GM21390 (cell line): ENCODE data around the gene CDK13.

Source experiments
- ATAC-seq: cut with Tn5 transposase; IDR thresholded peaks from one replicate; pipeline ENCODE4 v1.9.1; 2021; ENCODE audit not compliant: unreplicated experiment

CDK13 gene

DNA sequence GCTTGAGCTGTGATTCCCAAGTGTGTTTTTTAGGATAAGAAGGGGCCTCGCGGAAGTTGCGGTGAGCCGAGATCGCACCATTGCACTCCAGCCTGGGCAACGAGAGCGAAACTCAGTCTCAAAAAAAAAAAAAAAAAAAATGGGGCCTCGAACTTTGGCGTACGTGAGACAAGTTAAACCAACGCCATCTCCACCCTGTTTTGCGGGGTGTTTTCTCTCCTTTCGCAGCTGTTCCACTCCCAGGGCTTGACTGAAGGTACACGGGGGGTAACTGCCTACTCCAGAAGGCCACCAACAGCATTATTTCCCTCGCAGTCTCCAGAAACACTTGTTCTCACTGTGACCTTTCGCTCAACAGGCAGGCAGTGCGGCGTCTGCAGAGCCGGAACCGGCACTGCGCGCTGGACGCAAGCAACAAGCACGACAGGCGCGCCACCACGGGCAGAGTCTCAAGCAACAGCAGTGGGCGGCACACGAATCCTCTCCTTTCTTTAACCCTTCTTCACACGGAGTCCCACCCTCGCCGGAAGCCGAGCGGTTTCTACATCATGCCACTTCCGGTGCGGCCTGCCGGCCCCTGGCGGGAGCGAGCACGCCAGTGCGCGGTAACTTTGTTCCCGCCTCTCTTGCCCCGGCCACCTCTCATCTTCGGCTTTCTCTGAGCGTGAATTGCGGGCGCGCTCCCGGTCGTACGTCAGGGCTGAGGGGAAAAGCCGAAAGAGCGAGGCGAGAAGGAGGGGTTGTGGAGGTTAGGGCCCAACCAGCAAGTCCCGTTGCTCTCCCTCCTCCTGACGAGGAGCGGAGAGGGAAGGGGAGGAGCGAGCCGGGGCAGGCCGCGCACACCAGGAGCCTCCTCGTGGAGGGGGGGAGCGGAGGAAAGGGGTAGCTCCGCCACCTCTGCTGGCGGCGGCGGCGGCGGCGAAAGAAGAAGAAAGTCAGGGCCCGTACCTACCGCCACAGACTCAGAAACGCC lies 814 bp upstream of the CDK13 start:
- ATAC-seq, result peak; percentile 69

DNA sequence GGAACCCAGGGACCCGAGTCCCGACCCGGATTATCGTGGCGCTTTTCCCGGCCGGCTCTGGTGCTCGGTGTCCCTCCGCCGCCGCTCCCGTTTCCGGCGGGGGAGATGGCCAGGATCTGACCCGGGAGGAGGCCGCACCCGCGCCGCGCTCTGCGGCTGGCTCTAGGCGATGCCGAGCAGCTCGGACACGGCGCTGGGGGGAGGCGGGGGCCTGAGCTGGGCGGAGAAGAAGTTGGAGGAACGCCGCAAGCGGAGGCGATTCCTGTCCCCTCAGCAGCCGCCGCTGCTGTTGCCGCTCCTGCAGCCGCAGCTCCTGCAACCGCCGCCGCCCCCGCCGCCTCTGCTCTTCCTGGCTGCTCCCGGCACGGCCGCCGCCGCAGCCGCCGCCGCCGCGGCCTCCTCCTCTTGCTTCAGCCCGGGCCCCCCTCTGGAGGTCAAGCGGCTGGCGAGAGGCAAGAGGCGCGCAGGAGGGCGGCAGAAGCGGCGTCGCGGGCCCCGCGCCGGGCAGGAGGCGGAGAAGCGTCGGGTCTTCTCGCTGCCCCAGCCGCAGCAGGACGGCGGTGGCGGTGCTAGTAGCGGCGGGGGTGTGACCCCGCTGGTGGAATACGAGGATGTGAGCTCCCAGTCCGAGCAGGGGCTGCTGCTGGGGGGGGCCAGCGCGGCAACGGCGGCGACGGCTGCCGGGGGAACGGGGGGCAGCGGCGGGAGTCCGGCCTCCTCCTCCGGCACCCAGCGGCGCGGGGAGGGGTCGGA lies 593 bp downstream of the CDK13 start:
- ATAC-seq, result no peak

DNA sequence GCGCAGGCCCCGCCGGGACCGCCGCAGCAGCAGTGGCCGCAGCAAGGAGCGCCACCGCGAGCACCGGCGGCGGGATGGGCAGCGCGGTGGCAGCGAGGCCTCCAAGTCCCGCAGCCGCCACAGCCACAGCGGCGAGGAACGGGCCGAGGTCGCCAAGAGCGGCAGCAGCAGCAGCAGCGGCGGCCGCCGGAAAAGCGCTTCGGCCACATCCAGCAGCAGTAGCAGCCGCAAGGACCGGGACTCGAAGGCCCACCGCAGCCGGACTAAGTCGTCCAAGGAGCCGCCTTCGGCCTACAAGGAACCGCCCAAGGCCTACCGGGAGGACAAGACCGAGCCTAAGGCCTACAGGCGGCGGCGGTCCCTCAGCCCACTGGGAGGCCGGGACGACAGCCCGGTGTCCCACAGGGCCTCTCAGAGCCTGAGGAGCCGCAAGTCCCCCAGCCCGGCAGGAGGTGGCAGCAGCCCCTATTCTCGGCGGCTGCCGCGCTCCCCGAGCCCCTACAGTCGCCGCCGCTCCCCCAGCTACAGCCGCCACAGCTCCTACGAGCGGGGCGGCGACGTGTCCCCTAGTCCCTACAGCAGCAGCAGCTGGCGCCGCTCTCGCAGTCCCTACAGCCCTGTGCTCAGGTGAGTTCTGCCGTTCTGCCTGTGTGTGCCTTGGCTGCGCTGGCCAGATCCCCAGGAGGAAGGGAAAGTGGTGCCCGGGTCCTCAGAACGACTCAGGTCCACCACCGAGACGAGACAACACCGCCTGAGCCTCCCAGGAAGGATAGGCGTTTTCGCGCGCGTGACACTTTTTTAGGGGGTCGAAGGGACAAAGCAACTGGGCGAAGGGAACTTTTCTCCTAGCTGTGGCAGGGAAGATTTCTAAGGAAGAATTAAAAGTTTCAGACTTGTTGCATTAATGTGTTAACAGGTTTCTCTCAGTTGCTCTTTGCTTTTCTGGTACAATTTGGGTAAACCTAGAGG lies 1.5 kb downstream of the CDK13 start:
- ATAC-seq, result peak; percentile 27

DNA sequence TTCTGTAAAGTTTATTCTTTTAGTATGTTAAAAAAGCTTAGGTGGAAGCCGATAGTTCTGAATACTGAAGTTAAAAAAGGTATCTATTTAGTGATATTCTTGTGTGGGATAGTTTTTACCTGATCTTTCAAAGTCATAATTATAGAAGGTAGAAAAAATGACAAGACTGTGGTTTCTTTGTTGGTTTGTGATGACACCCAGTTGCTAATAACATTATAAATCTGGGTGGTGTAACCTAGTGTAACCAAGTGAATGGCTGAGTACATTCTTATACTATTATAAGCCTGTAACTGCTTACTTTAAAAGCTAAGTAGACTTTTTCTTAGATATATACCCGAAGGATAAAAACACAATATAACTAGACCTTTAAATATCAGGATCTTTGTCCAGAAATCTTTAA lies 2.3 kb downstream of the CDK13 start:
- ATAC-seq, result no peak

DNA sequence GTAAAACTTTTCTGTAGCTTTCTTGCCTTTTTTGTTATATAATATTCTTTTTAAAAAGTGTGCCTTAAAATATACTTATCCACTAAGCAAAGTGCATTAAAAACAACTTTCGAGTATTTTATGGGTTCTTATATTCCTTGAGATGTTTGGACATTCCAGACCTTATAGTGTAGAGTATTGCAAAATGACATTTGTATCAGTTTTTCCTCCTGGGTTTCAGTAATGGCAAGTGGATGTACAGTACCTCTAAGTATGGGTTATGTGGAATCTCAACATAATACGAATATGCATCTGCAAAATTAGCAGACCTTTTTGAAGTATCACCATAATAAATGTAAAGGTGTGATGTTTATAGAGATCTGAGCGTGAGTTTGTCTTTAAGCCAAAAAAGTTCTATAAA lies 2.7 kb downstream of the CDK13 start:
- ATAC-seq, result no peak

DNA sequence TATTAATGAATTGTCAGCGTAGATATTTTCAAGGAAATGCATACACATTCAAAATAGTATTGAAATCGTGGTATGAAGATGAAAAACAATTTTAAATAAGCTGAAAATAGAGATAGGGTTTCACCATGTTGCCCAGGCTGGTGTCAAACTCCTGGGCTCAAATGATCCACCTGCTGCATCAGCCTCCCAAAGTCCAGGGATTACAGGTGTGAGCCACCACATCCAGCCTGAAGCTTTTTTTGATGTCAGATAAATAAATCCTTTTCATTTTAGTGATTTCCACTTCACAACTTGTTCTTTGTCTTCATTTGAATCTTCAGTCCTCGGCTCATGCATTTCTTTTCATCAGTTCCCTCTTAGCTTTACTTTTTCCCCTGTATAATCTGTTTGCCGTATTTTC lies 4.6 kb downstream of the CDK13 start:
- ATAC-seq, result no peak

DNA sequence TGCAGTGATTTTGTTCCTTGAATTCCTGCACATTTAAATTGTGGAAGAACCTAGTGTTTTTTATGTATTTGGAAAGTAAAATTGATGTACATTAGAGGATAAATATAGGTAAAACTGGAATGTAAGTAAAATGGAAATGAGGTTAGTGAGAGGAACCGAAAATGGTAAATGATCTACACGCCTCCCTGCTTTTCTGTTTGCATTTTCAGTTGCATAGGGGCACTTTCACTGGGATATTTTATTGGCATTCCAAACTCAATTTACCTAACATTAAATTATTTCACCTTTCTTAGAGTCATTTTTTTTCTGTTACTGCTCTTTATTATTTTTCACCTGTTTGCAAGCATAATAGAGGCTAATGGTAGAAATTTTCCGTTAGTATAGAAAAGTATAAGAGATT lies 8.0 kb downstream of the CDK13 start:
- peak; percentile 63 for ATAC-seq

DNA sequence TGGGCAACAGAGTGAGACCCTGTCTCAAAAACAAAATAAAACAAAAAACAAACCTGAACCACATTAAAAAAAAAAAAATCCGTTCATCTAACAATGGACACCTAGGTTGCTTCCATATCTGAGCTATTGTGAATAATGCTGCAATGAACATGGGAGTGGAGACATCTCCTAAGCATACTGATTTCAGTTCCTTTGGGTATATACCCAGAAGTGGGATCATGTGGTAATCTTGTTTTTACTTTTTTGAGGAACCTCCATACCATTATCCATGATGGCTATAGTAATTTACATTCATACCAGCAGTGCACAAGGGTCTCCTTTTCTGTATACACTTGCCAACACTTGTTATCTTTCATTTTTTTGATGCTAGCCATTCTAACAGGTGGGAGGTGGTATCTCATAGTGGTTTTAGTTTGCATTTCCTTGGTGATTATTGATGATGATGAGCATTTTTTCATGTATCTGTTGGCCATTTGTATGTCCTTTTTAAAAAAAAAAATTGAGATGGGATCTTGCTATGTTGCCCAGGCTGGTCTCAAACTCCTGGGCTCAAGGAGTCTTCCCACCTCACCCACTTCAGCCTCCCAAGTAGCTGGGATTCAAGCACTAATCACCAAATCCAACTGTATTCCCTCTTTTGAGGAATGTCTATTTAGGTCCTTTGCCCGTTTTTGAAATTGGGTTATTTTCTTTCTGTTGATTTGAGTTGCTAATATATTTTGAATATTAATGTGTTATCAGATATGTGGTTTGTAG lies 17.5 kb downstream of the CDK13 start:
- ATAC-seq, result no peak

DNA sequence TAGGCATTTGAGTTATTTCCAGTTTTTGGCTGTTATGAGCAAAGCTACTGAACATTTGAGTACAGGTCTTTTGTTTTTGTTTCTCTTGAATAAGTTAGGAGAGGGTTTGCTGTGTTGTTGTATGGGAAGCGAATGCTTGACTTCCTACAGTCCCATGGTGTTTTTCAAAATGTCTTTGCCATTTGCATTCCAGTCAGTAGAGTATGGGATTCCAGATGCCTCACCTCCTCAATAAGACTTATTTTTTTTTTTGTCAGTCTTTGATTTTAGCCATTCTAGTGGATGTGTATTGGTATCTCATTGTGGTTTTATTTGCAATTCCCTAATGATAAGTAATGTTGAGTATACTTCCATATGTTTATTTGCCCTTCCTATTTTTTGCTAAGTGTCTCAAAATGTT lies 19.4 kb downstream of the CDK13 start:
- ATAC-seq, result no peak

DNA sequence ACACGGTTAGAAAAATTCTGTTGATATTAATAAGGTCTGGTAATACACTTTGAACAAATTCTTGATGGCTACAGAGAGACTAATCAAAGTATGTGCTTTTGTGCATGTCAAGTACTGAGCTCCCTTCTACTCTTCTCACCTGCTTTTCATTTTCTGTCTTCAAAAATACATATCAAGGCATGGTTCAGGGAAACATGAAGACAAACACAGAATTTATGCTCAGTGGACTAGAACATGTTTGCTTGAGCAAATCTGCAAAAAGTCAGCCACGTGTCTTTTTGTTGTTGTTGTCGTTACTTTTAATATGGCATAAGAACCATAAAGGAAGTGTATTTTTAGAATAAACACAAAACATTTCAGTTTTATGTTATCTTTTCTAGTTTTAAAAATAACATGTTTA lies 21.9 kb downstream of the CDK13 start:
- peak; percentile 80 for ATAC-seq

DNA sequence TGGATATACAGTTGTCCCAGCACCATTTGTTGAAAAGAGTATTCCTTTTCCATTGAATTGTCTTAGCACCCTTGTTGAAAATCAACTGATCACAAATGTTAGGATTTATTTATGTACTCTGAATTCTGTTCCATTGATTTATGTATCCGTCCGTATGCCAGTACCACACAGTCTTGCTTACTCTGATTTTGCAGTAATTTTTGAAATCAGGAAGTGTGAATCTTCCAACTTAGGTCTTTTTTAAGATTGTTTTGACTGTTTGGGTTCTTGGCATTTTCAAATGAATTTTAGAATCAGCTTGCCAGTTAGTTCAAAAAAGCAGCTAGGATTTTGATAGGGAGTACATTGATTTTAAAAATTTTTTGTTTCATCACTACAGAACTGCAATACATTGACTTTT lies 23.7 kb downstream of the CDK13 start:
- ATAC-seq, result no peak

DNA sequence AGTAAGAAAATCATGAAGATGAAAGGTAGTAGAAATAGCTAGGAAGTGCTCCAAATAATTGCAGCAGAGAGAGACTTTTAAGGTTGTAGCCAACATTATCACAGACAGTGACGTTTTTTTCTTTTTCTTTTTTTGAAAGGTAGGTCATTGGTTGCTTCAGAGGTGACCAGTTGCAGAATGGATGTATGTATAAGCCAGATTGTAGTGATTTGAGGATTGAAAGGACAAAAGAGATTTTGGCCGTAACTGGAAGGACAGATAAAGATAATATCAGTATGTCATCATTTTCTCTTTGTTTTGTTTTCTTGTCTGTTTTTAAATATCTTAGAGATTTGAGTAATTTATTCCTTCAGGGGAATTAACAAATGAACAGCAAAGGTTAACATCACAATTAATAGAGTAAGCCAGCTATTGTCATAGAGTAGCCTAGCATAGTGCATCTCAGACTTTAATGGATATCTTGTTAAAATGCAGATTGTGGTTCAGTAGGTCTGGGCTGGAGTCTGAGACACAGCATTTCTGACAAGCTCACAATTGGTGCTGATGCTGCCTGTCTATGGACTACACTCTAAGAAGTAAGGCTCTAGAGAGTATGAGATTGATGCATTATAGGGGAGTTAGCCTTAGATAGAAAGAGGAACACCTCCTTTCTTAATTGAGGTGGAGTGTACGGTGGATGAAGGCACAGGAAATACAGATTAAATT lies 28.3 kb downstream of the CDK13 start:
- no peak for ATAC-seq

DNA sequence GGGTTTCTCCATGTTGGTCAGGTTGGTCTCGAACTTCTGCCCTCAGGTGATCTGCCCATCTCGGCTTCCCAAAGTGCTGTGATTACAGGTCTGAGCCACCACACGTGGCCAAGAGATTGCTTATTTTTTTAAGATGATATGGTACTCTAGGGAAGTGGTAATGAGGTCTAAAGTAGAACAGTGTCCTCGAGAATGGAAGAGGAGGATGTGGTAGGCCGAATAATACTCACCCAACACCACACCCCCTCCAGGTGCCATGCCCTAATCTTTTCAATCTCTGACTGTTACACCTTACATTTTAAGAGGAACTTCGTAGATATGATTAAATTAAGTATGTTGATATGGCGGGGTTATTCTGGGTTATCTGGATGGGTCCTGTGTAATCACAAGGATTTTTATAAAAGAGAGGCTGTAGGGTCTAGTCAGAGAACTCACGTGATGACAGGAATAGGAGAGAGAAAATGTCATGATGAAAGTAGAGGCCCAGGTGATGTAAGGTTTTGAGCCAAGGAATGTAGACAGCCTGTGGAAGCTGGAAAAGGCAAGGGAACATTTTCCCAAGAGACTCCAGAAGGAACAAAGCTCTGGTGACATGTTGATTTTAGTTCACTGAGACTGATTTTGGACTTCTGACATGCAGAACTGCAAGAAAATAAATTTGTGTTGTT lies 29.5 kb downstream of the CDK13 start:
- ATAC-seq, result no peak

DNA sequence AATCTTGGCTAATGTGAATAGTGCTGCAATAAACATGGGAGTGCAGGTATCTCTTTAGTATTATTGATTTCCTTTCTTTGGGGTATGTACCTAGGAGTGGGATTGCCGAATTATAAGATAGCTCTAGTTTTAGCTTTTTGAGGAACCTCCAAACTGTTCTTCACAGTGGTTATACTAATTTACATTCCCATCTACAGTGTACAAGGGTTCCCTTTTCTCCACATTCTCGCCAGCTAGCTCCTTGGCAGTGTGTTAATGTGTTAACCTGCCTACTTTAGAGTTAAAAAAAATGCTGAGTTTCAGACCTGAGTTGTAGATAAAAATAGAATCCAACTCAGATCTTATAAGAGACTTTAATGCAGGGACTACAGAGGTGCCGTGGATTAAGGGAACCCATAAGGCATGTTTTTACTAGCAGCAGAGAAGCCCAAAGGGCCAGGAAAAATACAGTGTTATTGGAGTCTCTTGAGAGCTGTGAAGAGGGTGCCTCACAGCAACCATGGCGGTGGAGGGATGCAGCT lies 35.4 kb downstream of the CDK13 start:
- no peak for ATAC-seq

DNA sequence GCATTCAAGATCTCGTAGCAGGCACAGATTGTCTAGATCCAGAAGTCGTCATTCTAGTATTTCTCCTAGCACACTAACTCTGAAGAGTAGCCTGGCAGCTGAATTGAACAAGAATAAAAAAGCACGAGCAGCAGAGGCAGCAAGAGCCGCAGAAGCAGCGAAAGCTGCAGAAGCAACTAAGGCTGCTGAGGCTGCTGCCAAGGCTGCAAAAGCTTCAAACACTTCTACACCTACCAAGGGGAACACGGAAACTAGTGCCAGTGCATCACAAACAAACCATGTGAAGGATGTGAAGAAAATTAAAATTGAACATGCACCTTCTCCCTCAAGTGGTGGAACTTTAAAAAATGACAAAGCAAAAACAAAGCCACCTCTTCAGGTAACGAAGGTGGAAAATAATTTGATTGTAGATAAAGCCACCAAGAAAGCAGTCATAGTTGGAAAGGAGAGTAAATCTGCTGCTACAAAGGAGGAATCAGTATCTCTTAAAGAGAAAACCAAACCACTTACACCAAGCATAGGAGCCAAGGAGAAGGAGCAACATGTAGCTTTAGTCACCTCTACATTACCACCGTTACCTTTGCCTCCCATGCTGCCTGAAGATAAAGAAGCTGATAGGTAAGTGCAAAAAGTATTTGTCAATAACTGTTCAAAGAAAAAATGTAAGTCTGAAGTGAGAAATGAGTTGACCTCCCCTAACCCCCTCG lies 37.7 kb downstream of the CDK13 start:
- no peak for ATAC-seq

DNA sequence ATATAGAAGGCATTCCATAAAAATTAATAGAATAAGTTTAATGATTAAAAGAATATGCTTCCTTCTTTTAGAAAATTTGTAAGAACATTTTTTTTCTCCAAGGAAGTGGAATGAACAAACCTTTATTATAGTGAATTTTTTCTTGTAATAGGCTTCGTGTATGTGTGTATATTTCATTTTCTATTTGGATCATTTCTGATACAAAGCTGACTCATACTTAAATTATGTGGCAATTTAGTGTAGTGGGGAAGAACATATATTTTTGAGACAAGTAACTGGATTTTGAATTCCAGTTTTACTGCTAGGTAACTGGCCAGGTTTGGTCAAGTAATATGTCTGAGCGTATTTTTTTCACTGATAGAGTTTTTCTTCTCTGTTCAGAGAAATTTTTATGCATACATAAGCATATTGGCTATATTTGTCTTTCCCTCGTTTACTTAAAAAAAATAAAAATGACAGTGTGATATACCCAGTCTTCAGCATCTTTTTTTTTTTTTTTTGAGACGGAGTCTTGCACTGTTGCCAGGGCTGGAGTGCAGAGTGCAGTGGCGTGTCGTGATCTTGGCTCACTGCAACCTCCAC lies 50.8 kb downstream of the CDK13 start:
- ATAC-seq, result no peak

DNA sequence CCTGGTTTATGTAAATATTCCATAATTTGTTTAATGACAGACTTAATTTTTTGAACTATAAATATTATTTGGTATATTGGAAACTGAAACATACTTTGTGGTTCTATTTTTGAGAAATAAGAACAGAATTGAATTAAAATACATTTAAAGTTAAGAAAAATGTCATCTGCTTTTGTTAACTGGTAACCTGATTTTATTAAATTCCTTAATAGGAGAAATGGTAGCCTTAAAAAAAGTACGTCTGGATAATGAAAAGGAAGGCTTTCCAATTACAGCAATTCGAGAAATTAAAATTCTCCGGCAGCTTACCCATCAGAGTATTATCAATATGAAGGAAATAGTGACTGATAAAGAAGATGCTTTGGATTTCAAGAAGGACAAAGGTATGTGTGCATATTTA lies 51.6 kb downstream of the CDK13 start:
- ATAC-seq, result no peak

DNA sequence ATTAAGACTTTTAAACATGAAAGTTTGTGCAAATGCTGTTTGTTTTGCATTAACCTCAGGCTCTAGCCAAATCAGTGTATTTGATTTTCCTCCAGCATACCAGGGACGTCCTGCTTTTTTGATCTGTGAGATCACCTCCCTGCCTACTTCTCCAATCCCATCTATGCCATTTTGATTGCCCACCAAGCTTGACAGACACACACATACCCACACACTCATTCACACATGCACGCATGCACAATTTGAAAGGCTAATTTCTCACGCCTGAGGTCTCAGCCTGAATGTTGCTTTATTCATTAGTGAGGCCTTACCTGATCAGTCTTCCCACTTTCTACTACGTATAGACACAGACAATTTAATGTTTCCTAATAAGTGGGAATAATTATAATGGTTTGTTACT lies 53.5 kb downstream of the CDK13 start:
- ATAC-seq, result no peak
